ENCODE results near the gene S100G.

DNA sequence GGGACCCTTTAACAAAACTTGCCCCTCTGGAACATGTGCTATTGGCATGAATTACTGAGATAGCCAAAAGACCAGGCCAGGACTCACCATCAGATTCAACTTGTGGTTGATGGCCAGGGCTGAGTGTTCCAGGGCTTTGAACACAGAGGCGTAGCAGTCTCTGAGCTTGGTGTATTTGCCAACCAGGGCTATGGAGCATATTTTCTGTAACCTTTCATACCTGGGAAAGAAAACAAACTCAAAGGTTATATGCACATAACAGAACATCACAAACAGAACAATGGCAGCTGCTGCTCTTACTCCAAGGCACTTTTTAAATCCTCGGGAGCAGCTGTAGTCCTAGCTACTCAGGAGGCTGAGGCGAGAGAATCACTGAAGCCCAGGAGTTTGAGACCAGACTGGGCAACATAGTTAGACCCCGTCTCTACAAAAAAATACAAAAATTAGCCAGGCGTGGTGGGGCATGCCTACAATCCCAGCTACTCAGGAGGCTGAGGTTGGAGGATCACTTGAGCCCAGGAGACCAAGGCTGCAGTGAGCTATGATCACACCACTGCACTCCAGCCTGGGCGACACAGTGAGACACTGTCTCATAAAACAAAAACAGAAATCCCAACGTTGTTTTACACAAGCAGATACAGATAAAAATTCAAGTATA lies 33.2 kb downstream of the S100G start:
- TF ChIP-seq, protein P1, sequence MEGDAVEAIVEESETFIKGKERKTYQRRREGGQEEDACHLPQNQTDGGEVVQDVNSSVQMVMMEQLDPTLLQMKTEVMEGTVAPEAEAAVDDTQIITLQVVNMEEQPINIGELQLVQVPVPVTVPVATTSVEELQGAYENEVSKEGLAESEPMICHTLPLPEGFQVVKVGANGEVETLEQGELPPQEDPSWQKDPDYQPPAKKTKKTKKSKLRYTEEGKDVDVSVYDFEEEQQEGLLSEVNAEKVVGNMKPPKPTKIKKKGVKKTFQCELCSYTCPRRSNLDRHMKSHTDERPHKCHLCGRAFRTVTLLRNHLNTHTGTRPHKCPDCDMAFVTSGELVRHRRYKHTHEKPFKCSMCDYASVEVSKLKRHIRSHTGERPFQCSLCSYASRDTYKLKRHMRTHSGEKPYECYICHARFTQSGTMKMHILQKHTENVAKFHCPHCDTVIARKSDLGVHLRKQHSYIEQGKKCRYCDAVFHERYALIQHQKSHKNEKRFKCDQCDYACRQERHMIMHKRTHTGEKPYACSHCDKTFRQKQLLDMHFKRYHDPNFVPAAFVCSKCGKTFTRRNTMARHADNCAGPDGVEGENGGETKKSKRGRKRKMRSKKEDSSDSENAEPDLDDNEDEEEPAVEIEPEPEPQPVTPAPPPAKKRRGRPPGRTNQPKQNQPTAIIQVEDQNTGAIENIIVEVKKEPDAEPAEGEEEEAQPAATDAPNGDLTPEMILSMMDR (conservative IDR thresholded peaks at IDR 0.05; ENCODE audit: low read depth, low read length), result no peak
- TF ChIP-seq EZH2 (IDR thresholded peaks at IDR 0.05; ENCODE audit: low read length, unreplicated experiment) (no peak), EZH2phosphoT487 (IDR thresholded peaks at IDR 0.05; ENCODE audit: borderline replicate concordance, low read length) (no peak)
